Measurements from ENCODE around the gene CSF2RB. TPM values are rescaled to one million over a fixed set of nuclear protein-coding genes. Genes with fewer than 3 reads are reported as not detected.

CSF2RB gene
- total and polyA plus RNA-seq, 10 of the 15 experiments (the other 5 are each of a cell fraction or from before 2014, with no cell fraction given): 0.82 to 12.5 (median 5.4) TPM

DNA sequence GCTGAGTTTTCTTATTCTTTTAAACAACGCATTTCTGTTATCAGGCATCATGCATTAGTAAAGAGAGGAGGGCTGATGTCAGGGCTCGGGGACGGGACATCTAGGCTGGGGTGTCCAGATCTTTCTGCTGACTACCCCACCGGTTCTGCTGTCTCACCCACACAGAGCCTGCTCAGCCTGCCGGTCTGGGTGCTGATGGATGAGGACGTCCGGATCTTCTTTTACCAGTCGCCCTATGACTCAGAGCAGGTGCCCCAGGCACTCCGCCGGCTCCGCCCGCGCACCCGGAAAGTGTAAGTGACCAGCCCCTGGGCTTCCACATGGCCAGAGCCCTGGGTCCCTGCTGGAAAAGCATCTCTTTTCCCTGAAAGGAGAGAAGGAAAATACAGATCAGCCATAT is 43.2 kb upstream of the CSF2RB start:
- H3K4me3 ChIP-seq: no peak overlapping the region
- no TSS peak for BruUV-seq (replicated peaks)
- ATAC-seq (no peak), FAIRE-seq (no peak), DNase-seq (ENCODE audit: low read depth, low spot score) (no peak)
- no peak overlapping the region for H3K27ac ChIP-seq (ENCODE audit: control insufficient read depth, insufficient read depth)
- H3K36me3 ChIP-seq (ENCODE audit: control insufficient read depth in 2 of 2, insufficient read depth in 2 of 2, low read length in 1 of 2): peaks cover 12 to 25% of the 10 kb centered on the region in 2 experiments; a peak in 3 of 4 replicates
- ChIA-PET RAD21 (ENCODE audit: unreplicated experiment) (no interaction called here), SMC1A (ENCODE audit: uncharacterized antibody, unreplicated experiment) (no interaction called here), POLR2A (interaction anchor here (0.6 to 1.2 kb wide), 2 partner anchors 8 to 85 kb away, joined by 3 to 7 read pairs; no protein-coding TSS in a partner anchor), CTCF (interaction anchor here (1.7 to 2.1 kb wide), 2 partner anchors 14 to 76 kb away, joined by 5 to 10 read pairs; no protein-coding TSS in a partner anchor)
- H3K27me3 ChIP-seq (replicated peaks in 1 of 2; ENCODE audit: control insufficient read depth in 2 of 2, insufficient read depth in 2 of 2, low read length in 1 of 2): no peaks in the 10 kb centered on the region
- no peaks in the 10 kb centered on the region for H3K9me3 ChIP-seq (replicated peaks; ENCODE audit: control insufficient read depth, insufficient read depth, low read length)
- no peak overlapping the region for H3K4me2 ChIP-seq (ENCODE audit: control insufficient read depth, insufficient read depth)
- intact Hi-C loops (cut with micrococcal nuclease; ENCODE audit: unreplicated experiment) (no loop called here), in situ Hi-C loops (cut with MboI) (no loop called here)
- H3K4me1 ChIP-seq (ENCODE audit: control insufficient read depth, insufficient read depth, low read length): peaks cover 17% of the 10 kb centered on the region
- no peaks in the 10 kb centered on the region for H3K79me2 ChIP-seq (ENCODE audit: control insufficient read depth, insufficient read depth, low read length)
- TF ChIP-seq EZH2 (IDR thresholded peaks at IDR 0.05; ENCODE audit: borderline replicate concordance, control insufficient read depth, low read depth, low read length) (no peak), BMI1 (IDR thresholded peaks at IDR 0.05; ENCODE audit: borderline replicate concordance) (no peak), SMAD5 (IDR thresholded peaks at IDR 0.05; ENCODE audit: low read depth) (no peak), EGR1 (IDR thresholded peaks at IDR 0.05; ENCODE audit: borderline replicate concordance in 1 of 2, low read depth in 2 of 2, low read length in 2 of 2) (no peak), NR2C2 (IDR thresholded peaks at IDR 0.05; ENCODE audit: borderline replicate concordance, control insufficient read depth, insufficient read length, low read depth) (no peak), ESRRA (IDR thresholded peaks at IDR 0.05; ENCODE audit: low read length) (no peak), TCF3 (IDR thresholded peaks at IDR 0.05; ENCODE audit: borderline replicate concordance, insufficient read depth, low read depth, low read length) (no peak), PAX8 (IDR thresholded peaks at IDR 0.05) (no peak)
- TF ChIP-seq, protein P1, sequence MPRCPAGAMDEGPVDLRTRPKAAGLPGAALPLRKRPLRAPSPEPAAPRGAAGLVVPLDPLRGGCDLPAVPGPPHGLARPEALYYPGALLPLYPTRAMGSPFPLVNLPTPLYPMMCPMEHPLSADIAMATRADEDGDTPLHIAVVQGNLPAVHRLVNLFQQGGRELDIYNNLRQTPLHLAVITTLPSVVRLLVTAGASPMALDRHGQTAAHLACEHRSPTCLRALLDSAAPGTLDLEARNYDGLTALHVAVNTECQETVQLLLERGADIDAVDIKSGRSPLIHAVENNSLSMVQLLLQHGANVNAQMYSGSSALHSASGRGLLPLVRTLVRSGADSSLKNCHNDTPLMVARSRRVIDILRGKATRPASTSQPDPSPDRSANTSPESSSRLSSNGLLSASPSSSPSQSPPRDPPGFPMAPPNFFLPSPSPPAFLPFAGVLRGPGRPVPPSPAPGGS (IDR thresholded peaks at IDR 0.05; ENCODE audit: borderline replicate concordance, insufficient read depth, low read depth, low read length, poor library complexity, severe bottlenecking): no peak
- TF ChIP-seq, protein P2, sequence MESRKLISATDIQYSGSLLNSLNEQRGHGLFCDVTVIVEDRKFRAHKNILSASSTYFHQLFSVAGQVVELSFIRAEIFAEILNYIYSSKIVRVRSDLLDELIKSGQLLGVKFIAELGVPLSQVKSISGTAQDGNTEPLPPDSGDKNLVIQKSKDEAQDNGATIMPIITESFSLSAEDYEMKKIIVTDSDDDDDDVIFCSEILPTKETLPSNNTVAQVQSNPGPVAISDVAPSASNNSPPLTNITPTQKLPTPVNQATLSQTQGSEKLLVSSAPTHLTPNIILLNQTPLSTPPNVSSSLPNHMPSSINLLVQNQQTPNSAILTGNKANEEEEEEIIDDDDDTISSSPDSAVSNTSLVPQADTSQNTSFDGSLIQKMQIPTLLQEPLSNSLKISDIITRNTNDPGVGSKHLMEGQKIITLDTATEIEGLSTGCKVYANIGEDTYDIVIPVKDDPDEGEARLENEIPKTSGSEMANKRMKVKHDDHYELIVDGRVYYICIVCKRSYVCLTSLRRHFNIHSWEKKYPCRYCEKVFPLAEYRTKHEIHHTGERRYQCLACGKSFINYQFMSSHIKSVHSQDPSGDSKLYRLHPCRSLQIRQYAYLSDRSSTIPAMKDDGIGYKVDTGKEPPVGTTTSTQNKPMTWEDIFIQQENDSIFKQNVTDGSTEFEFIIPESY (IDR thresholded peaks at IDR 0.05): no peak
- H2AFZ ChIP-seq (ENCODE audit: control insufficient read depth, low read depth, low read length): no peak overlapping the region
- WGBS (ENCODE audit: insufficient coverage, insufficient replicate concordance, low lambda C conversion rate, missing lambda C conversion rate): 49% methylated on average over 14 of the region's 14 CpGs
- no peak overlapping the region for H3K9ac ChIP-seq (ENCODE audit: control insufficient read depth, insufficient read depth, low read length)
- H4K20me1 ChIP-seq (ENCODE audit: control insufficient read depth, insufficient read depth): no peaks in the 10 kb centered on the region

Measured in GM12878 (cell line).